Adrenal gland (tissue), 5 donors: ENCODE results near the gene CAMK1D.

ENCODE experiments used
- POLR2A ChIP-seq, 2 donors: fragments of 450-650 bp; IDR thresholded peaks; one replicate each; pipeline ENCODE4 v1.6.1; 2017; ENCODE audit warnings: antibody characterized with exemption in 2 of 2, mild to moderate bottlenecking in 2 of 2, moderate library complexity in 1 of 2
- TF ChIP-seq, protein P1 (sequence below), 6 experiments: fragments of 450-650 bp in 4 of 6; fragments of 200-600 bp in 2 of 6; sonication (generic) in 1 of 6; IDR thresholded peaks; 1 replicate in 5 of 6; 2 replicates in 1 of 6; pipeline versions ENCODE4 v1.5.1 to v1.8.0; 2016 to 2021; ENCODE audit warnings: antibody characterized with exemption in 6 of 6, mild to moderate bottlenecking in 2 of 6, moderate library complexity in 1 of 6
- donor health status: DM: no; HTN: no; CAD: no.

DNA sequence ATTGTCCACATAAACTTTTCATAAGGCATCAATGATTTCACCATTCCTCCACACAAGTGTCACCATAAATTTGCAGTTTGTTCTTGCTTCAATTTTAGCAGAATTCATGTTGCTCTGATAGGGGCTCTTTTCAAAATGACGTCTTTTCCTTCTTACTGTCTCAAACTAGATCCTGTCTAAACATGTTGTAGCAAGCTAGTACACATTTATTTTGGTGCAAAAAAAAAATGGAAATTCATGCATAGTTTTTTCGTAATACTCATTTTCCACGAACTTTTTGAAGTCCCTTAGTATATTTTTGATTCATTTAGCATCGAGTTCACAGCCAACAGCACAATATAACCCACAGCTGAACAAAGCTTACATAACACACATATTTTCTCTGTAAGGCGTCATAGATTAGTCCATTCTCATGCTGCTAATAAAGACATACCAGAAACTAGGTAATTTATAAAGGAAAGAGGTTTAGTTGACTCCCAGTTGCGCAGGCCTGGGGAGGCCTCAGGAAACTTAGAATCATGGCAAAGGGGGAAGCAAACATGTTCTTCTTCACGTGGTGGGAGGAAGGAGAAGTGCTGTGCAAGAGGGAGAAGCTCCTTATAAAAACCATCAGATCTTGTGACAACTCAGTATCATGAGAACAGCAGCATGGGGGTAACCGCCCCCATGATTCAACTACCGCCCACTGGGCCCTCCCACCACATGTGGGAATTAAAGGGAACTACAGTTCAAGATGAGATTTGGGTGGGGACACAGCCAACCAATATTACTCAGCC, 350.6 kb downstream of the CAMK1D start:
- TF ChIP-seq, protein P1, sequence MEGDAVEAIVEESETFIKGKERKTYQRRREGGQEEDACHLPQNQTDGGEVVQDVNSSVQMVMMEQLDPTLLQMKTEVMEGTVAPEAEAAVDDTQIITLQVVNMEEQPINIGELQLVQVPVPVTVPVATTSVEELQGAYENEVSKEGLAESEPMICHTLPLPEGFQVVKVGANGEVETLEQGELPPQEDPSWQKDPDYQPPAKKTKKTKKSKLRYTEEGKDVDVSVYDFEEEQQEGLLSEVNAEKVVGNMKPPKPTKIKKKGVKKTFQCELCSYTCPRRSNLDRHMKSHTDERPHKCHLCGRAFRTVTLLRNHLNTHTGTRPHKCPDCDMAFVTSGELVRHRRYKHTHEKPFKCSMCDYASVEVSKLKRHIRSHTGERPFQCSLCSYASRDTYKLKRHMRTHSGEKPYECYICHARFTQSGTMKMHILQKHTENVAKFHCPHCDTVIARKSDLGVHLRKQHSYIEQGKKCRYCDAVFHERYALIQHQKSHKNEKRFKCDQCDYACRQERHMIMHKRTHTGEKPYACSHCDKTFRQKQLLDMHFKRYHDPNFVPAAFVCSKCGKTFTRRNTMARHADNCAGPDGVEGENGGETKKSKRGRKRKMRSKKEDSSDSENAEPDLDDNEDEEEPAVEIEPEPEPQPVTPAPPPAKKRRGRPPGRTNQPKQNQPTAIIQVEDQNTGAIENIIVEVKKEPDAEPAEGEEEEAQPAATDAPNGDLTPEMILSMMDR (IDR thresholded peaks at IDR 0.05) = no peak
- TF ChIP-seq POLR2A (IDR thresholded peaks at IDR 0.05) = no peak
